22Rv1 (cell line): ENCODE measurements around the gene SGPP1.
A peak's percentile ranks its signal among the peaks of the same experiment; 100 is the strongest.

Experiments used
- H3K27ac ChIP-seq: fragments of 450-650 bp; 2 replicates; pipeline ENCODE4 v1.5.1; 2017
- ZFX ChIP-seq: fragments of 450-650 bp; IDR thresholded peaks from 2 replicates; pipeline ENCODE4 v1.6.1; 2017; ENCODE audit warnings: antibody characterized with exemption, borderline replicate concordance
- TF ChIP-seq, protein P1 (sequence below): fragments of 450-650 bp; IDR thresholded peaks from 2 replicates; pipeline ENCODE4 v1.5.1; 2017; ENCODE audit warnings: mild to moderate bottlenecking

Gene SGPP1

GRCh38 chr14:63745858-63746425 is 18.1 kb upstream of the SGPP1 start:
- no peak overlapping the region for H3K27ac ChIP-seq
- no peak for TF ChIP-seq ZFX
- TF ChIP-seq, protein P1, sequence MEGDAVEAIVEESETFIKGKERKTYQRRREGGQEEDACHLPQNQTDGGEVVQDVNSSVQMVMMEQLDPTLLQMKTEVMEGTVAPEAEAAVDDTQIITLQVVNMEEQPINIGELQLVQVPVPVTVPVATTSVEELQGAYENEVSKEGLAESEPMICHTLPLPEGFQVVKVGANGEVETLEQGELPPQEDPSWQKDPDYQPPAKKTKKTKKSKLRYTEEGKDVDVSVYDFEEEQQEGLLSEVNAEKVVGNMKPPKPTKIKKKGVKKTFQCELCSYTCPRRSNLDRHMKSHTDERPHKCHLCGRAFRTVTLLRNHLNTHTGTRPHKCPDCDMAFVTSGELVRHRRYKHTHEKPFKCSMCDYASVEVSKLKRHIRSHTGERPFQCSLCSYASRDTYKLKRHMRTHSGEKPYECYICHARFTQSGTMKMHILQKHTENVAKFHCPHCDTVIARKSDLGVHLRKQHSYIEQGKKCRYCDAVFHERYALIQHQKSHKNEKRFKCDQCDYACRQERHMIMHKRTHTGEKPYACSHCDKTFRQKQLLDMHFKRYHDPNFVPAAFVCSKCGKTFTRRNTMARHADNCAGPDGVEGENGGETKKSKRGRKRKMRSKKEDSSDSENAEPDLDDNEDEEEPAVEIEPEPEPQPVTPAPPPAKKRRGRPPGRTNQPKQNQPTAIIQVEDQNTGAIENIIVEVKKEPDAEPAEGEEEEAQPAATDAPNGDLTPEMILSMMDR: no peak

DNA sequence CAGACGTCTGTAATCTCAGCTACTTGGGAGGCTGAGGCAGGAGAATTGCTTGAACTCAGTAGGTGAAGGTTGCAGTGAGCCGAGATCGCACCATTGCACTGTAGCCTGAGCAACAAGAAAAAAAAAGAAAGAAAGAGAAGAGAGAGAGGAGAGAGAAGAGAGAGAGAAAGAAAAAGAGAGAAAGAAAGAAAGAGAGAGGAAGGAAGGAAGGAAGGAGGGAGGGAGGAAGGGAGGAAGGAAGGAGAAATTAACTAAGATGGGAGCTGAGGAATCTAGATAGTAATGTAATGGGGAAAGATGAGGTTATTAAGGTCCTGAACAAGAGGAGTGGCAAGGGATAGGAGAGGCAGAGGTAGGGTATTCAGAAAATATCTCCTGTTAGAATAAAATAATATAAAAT is 17.4 kb upstream of the SGPP1 start:
- H3K27ac ChIP-seq: no peak overlapping the region
- TF ChIP-seq, protein P1: no peak
- no peak for TF ChIP-seq ZFX

DNA sequence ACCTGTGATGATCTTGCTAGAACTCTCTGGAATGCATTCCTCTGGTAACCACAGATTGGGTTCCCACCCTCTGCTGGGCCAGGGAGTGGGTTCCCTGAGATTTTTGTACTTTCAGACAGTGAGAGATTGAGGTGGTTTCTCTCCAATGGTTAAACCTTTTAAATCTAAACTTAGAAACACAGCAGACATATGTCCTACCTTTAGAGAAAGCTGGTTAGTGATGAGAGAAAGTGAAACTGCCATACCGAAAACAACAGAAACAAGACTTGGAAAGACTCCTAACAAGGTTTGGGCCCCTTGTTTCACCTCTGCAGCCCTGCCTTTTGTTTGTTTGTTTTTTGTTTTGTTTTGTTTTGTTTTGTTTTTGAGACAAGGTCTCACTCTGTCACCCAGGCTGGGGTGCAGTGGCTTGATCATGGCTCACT is 9.7 kb upstream of the SGPP1 start:
- TF ChIP-seq, protein P1: no peak
- TF ChIP-seq ZFX: no peak
- H3K27ac ChIP-seq: no peak overlapping the region

GRCh38 chr14:63735720-63736119 is 7.9 kb upstream of the SGPP1 start:
- no peak overlapping the region for H3K27ac ChIP-seq
- no peak for TF ChIP-seq ZFX

GRCh38 chr14:63730659-63731058 is 2.8 kb upstream of the SGPP1 start:
- TF ChIP-seq, protein P1: no peak
- no peak for TF ChIP-seq ZFX
- no peak overlapping the region for H3K27ac ChIP-seq

DNA sequence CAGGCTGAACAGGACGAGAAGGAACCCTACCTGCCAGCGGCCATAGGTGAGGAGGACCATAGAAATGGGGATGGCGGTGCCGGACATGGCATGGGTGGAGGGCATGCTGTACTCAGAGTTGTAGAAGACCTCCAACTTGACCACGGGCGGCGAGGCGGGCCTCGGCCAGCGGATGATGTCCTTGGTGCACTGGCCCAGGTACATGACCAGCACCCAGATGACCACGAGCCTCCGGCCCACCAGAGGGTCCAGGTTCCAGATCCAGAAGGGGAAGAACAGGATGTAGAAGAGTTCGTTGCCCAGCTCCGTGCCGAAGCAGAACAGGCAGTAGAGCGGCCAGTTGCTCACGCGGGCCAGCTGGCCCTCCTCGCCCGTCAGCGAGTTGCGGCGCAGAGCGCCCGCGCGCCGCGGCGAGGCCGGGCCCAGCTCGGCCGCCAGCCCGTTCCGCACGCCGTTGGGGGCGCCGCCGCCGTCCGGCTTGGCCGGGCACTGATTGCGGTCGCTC is 582 bp downstream of the SGPP1 start:
- TF ChIP-seq ZFX: no peak
- TF ChIP-seq, protein P1: no peak
- H3K27ac ChIP-seq: peak overlapping the region; percentile 66

- H3K27ac ChIP-seq: peak overlapping the region; percentile 66
- no peak for TF ChIP-seq ZFX
- TF ChIP-seq, protein P1: no peak
Measured at GRCh38 chr14:63726499-63726898, 1.4 kb downstream of the SGPP1 start.

DNA sequence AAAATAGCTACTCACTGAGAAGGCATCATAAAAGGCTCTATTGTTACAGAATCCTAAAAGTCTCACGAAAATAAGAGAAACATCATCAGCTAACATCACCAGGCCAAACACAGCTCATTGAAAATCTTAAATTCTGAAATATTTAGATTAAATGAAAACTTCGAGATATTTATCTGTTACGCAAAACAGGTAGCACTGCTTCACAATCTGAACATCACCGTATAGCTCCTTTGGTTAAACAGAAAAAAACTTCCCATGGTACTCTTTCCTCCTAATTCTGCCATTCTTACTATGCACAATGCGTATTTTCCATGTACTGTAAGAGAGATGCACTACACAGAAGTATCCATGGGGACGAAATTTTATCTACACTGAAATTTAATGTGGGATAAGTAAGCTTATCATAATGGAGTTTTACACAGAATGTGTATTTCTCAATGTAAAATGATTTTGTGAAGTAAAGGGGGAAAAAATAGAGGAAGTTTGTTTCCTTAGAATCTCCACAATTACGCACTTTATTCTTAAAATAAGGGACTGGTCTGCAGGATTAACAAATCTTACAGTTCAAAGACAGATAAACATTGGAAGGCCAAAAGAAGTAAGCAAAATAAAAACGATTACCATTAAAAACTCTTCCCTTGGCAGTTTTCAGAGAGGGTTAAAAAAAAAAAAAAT is 1.9 kb downstream of the SGPP1 start:
- peak overlapping the region; percentile 66; the same call in 1 of the 2 replicates for H3K27ac ChIP-seq
- TF ChIP-seq, protein P1: no peak
- TF ChIP-seq ZFX: no peak
